GM18868 (cell line): ENCODE measurements around the gene DERL3.

Experiments
- ATAC-seq: cut with Tn5 transposase; IDR thresholded peaks from one replicate; pipeline ENCODE4 v1.9.1; 2021; ENCODE audit warnings: mild to moderate bottlenecking, moderate library complexity; ENCODE audit not compliant: unreplicated experiment

DERL3 gene

GRCh38 chr22:23806837-23807236, 32.0 kb downstream of the DERL3 start:
- no peak for ATAC-seq

GRCh38 chr22:23804781-23805291, 34.0 kb downstream of the DERL3 start:
- ATAC-seq, result no peak

- no peak for ATAC-seq
Observed at GRCh38 chr22:23803001-23803819, 35.6 kb downstream of the DERL3 start.

GRCh38 chr22:23801886-23802377, 36.9 kb downstream of the DERL3 start:
- no peak for ATAC-seq

GRCh38 chr22:23801238-23801821, 37.5 kb downstream of the DERL3 start:
- no peak for ATAC-seq

- ATAC-seq, result peak; percentile 70
Observed at GRCh38 chr22:23800297-23801237, 38.2 kb downstream of the DERL3 start.

GRCh38 chr22:23796461-23796860, 42.3 kb downstream of the DERL3 start:
- no peak for ATAC-seq

GRCh38 chr22:23793326-23793725, 45.5 kb downstream of the DERL3 start:
- no peak for ATAC-seq

- ATAC-seq, result no peak
Observed at GRCh38 chr22:23791738-23792645, 46.8 kb downstream of the DERL3 start.

- ATAC-seq, result no peak
Observed at GRCh38 chr22:23790819-23791737, 47.7 kb downstream of the DERL3 start.

- ATAC-seq, result no peak
Observed at GRCh38 chr22:23789638-23790037, 49.2 kb downstream of the DERL3 start.

GRCh38 chr22:23789121-23789520, 49.7 kb downstream of the DERL3 start:
- ATAC-seq, result no peak

GRCh38 chr22:23787910-23788309, 50.9 kb downstream of the DERL3 start:
- ATAC-seq, result no peak

GRCh38 chr22:23787600-23787896, 51.3 kb downstream of the DERL3 start:
- peak; percentile 17 for ATAC-seq

- ATAC-seq, result peak; percentile 75
Observed at GRCh38 chr22:23786752-23787599, 51.8 kb downstream of the DERL3 start, which contains the start of gene SMARCB1. TSS of gene SMARCB1 (plus strand) at chr22:23786966. CDS start at chr22:23787170, 204 bp downstream.

GRCh38 chr22:23786261-23786710, 52.5 kb downstream of the DERL3 start:
- no peak for ATAC-seq
